ENCODE data around the gene GREB1L.
"Not testable (repeated sequence)": the region's sequence is repeated elsewhere in the genome, so short reads cannot be mapped to it uniquely, and the experiment has no call there.

The GREB1L gene

DNA sequence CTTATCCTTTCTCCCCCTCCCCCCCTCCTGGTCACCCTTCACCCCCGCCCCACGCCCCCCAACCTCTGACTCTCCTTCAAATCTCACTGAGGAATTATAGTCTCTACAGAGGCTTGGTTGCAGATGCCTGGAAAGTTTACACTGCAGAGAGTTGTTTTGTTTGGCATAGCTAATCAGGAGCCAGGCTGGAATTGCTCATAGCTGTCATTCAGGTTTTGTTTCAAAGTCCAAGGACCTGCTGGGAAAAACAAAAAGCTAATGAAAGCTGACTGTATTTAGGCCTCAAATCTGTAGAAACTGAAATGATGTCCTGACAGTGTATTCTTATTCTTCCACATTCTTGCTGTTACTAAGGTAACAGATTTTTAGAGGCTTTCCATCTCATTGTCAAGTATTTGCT, 22.6 kb downstream of the GREB1L start:
- DNase-seq (ENCODE audit: low read depth in 2 of 2), result no peak

DNA sequence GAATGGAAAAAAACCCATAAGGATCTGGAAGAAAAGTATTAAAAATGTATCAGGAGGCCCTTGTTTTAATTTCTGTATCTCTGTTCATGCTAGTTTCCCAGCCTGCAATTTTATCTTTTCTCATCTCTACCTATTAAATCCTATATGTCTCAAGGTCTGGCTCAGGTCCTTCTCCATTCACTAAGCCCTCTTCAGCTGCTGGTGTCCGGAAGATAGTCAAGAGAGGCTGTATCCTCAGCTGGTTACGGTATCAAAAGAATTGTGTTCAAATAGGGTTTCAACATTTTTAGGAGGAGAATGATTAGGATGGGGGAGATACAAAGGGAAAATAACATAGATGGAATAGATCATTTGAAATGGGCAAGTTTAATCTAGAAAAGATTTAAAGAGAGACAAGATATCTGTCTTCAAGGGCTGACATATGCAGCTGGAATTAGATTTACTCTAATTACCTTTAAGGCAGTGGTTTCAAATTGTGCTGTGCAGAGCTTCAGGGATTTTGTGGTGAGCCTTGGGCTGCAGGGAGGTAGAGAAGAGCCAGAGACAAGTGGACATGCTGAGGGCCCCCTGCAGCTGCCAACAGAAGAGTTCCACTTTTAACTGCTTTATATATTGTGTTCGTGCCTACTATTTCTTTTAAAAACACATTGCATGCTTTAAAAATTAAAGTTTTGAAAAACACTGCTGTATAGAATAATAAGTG, 24.1 kb downstream of the GREB1L start:
- DNase-seq (ENCODE audit: low read depth in 2 of 2), result no peak

DNA sequence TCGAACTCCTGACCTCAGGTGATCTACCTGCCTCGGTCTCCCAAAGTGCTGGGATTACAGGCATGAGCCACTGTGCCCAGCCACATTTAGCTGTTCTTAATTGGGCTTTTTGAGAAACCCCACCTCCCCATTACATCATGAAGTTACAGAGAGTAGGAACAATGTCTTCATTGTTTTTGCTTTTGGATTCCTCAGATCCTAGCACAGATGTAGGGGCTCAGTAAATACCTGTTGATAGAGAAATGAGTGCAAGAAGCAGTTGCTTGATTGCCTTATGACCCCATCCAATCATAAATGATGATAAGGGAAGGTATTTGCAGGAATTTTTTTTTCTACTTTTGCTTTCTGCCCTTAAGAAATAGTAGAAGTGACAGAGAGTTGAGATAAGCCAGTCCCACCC, 25.4 kb downstream of the GREB1L start:
- no peak for DNase-seq (ENCODE audit: low read depth in 2 of 2)

DNA sequence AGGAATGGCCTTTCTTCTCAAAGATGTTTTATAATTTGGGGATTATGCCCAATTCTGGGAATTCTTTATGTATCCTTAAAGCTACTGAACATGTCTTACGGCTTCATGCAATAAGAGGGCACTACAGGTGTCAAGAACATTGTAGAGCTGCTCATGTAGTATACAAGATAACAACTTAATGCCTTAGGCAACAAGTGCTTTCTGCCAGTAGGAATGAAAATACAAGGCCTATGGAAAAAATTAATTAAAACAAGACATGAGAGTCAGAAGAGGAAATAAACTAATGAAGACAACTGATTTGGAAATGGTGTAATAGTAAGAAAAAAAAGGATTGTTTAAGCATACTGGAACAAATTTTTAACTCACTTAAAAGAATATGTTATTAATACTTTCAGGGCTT, 27.3 kb downstream of the GREB1L start:
- no peak for DNase-seq (ENCODE audit: low read depth in 2 of 2)

DNA sequence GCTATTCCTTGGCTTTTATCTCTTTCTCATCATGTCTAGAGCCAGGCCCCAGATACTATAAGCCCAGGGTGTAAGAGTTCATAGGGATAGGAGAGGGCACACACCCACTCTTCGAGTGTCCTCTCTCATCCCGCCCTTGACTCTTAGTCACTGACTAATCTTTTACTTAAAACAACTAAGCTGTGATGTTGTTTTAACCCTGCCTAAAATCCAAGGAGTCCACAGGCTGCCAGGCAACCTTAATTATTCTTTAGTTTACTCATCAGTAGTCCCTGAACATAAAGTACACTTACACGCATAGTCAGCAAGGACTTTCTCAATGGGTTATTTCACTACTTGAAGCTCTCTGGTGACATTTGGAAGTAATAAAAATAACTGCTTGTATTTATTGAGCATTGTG, 28.4 kb downstream of the GREB1L start:
- DNase-seq (ENCODE audit: low read depth in 2 of 2), result no peak

DNA sequence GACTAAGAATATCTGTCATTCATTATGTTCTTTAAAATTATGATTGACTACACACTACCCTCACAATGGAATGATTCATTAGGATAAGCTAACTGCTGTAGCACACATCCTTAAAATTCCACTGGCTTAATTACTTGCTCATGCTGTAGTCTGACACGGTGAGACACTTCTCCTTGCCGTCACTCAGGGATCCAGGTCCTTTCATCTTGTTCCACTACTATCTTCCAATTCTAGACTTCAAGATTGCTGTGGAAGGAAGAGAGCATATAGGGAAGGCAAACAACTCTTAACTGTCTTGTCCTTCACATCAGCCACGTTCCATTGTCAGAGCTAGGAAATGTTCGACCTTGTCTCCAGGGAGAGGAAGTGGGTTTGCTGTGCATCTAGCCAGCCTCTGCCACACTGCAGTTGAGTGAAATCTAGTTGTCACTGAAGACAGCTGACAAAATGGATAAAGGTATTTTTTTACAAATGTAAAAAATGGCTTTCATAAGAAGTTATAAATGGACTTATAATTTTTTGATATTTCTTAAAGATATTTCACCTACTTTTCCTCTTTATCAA, 30.1 kb downstream of the GREB1L start:
- DNase-seq (ENCODE audit: low read depth in 2 of 2), result no peak

DNA sequence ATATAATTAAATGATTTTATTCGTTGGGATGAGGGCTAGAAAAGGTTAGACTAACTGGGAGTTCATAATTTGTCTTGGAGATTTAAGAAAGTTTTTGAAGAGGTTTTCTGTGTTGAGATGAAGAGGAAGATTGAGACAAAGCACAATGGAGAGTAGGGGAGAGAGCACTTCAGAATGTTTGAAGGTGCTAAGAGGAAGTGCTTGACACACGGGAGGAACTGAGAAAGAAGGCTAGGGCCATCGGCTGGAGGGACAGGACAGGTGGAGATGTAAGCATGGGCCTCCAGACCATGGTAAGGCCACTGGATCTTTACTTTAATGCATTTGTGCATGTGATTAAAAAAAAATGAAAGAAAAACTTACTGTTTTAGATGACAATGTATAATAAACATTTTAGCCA, 31.5 kb downstream of the GREB1L start:
- no peak for DNase-seq (ENCODE audit: low read depth in 2 of 2)

DNA sequence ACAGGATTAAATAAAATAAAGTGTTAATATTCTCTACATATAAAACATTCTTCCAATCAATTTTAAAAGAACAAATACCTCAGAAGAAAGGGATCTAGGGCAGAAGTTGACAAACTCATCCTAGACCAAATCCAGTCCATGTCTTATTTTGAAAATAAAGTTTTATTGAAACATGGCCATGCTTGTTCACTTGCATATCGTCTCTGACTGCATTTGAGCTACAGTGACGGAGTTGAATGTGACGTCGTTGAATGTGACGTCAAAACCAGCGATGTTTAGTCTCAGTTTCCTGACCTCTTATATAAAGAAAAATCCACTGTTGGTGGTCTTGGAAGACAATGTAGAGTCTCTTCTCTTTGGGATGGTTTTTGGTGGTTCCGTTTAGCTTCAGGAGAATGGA, 33.6 kb downstream of the GREB1L start:
- DNase-seq (ENCODE audit: low read depth in 2 of 2), result no peak

DNA sequence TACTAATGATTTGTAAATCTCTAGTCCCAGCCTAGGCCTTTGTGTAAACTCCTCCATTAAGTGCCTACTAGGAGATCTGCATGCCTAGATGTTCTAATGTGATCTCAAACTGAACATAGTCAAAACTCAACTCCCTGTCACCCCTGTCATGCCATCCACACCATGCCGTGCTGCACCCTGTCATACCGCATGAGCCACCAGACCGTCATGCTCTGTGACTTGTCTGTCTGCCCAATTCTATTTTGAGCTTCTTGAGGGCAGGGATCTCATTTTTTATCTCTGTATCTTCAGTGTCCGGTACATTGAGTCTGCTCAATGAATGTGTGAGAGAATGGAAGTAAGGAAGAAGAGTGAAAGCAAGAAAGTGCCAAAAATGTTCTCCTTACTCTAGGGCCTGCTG, 35.5 kb downstream of the GREB1L start:
- no peak for DNase-seq (ENCODE audit: low read depth in 2 of 2)

DNA sequence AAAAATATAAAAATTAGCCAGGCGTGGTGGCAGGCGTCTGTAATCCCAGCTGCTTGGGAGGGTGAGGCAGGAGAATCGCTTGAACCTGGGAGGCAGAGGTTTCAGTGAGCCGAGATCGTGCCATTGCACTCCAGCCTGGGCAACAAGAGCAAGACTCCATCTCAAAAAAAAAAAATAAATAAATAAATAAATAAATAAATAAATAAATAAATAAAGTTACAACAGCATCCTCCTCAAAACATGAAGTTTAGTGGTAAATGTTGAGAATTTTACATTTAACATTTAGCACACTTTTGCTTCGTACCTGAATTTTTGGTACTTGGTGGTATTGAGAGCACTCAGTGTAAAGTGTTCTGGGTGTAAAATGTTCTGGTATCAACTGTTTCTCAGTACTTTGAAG, 36.2 kb downstream of the GREB1L start:
- not testable (repeated sequence) for DNase-seq (ENCODE audit: low read depth in 2 of 2)

DNA sequence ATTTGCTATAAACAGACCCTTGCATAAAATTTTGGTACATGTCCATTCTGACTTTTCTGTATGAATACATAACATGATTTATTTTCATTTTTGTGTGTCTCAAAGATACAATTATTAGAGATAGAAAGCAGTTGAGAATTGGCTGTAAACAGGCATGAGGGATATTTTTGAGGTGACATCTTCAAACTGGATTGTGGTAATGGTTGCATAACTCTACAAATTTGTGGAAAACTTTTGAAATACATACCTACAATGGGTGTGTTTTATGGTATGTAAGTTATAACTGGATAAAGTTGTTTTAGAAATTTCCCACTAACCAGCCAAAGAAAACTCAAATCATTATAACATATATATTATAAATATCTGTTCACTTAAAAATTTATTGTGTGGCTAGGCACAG, 39.6 kb downstream of the GREB1L start:
- DNase-seq (ENCODE audit: low read depth in 2 of 2), result no peak

DNA sequence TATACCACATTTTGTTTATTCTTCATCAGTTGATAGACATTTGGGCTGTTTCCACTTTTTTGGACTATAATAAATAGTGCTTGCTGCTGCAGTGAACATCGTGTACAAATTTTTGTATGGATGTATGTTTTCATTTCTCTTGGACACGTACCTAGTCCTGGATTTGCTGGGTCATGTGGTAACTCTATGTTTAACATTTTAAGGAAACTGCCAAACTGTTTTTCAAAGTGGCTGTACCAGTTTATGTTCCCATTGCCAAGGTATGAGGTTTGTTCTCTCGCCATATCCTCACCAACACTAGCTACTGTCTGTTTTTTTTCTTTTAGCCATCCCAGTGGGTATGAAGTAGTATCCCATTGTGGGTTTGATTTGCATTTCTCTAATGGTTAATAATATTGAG, 42.5 kb downstream of the GREB1L start:
- no peak for DNase-seq (ENCODE audit: low read depth in 2 of 2)

DNA sequence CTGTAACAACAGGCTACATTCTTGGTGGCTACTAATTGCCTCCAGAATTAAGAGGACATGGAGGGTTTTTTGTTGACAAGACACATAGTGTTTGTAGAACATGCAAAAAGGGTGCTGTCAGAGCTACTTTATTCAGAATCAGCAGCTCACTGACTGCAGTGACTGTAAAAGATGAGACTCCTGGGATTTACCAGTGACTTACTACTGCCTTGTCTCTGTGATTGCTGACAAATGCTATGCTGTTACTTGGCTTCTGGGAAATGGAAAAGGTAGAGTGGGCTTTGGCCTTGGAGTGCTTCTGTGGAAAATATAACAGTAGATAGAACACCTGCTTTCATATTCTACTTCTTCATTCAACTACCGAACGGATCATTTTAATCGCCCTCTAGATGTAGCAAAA, 47.8 kb downstream of the GREB1L start:
- no peak for DNase-seq (ENCODE audit: low read depth in 2 of 2)

DNA sequence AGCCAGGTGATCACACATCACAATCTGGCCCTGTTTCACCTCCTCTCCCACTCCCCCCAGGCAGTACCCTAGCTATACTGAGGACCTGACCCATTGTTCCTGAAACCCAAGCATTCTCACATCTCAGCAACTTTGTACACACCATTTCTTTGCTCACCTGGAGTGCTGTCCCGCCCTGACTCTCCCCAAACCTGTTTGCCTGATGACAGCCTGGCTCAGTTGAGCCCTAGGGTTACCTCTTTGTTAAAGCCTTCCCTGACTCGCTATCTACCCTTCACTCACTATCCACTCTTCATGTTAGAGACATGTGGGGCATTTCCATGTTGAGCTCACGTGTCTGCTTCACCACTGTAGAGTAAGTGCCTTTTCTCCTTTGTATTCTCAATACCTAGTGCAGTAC, 49.1 kb downstream of the GREB1L start:
- DNase-seq (ENCODE audit: low read depth in 2 of 2), result no peak

DNA sequence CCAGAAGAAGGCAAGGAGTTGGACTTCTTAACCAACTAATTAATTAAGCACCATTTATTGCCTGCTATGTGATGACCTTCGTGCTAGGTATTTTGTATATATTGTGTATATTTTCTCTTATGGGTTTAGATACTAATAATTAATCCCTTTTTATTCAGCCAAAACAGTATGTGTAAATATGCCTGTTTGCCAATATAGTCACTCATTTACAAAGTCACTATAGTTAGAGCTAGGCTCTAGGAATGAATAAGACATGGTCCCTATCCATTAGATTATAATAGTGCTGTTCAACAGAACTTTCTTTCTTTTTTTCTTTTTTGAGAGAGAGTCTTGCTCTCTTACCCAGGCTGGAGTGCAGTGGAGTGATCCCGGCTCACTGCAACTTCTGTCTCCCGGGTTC, 51.4 kb downstream of the GREB1L start:
- no peak for DNase-seq (ENCODE audit: low read depth in 2 of 2)

DNA sequence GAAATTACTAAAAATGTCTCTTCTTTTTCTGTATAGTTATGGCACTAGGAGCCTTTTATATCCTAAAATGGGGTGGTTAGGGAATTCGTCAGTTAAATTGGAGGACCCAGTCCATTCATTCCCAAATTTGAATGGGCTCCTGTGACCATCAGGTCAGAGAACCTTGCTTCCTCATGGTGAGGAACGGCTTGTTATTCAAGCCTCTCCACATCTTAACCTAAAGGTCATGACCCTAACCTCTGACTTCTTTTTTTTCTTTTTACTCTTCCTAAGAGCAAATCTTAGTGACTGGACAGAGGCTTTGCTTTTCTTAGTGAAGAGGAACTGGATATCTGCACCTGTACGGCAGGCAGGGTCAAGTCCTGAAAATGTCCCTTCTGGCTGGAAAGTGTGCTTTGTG, 53.1 kb downstream of the GREB1L start:
- DNase-seq (ENCODE audit: low read depth in 2 of 2), result no peak

DNA sequence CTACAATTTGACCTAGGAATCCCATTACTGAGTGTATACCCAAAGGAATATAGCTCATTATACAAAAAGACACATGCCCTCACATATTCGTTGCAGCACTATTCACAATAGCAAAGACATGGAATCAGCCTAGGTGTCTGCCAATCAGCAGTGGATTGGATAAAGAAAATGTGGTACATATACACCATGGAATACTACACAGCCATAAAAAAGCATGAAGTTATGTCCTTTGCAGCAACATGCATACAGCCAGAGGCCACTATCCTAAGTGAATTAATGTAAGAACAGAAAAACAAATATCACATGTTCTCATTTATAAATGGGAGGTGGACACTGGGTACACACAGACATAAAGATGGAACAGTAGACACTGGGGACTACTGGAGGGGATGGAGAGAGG, 54.0 kb downstream of the GREB1L start:
- no peak for DNase-seq (ENCODE audit: low read depth in 2 of 2)

DNA sequence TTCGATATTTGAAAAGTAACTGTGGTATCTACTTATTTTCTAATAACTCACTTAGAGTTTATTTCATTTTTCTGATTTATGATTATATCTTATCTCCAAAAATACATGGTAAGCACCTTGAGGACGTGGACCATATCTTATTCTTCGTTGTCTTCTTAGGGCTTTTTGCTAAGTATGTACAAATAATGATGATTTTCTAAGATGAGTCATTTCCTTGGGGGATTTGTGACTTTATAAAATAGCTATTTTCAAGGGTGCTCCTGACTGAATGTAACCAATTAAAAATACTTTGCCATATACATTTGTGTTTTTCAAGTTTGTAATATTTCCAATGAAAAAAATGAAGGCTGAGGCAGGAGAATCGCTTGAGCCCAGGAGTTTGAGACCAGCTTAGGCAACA, 56.3 kb downstream of the GREB1L start:
- DNase-seq (ENCODE audit: low read depth in 2 of 2), result no peak

DNA sequence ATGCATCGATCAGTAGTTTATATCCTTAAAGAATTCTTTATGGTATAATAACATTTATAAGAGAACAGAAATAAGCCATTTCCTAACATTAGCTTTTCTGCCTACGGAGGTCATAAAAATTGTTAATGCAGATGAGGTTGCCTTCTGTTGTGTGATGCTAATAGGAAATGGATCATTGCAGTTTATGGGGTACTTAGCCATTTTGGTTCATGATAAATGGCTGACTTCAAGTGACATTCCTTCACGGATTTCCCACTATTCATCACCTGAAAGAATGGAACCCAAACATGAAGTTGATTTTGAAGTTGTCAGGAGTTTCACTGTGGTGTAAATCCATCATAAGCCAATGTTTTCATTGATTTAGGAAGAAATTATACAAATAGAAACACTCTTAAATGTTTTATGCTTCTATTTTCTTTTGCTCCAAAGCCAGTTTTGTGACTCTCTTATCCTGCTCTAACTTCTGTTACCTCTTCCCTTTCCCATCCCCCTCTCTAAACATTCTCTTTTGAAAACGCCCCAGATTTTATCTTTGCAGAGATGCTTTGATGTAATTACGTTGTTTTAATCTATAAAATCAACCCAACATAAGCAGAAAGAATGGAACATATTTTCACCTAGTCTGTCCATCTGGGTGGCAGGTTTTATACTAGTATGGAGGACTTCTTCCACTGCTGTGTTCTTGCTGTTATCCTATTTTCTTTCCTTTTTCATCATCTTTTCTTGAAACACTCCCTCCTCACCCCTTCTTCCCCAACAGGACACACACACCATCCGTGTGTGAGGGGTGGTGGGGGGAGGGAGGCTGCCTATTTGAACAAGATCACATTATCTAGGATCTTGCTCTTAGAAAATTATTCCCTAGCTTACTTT, 58.2 kb downstream of the GREB1L start:
- no peak for DNase-seq (ENCODE audit: low read depth in 2 of 2)

DNA sequence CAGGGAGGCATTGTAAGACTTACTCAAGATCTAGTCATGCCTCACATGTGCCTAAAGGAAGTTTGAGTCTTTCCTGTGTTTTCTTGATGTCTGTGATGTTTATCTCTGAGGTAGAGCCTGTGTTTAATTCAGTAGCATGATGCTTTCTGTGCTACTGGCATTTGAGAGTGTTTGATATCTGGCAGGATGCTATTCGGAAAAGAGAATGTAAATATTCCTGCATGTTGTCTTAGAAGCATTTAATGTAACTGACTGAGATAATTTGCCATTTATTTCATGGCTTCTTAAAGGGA, 58.8 kb downstream of the GREB1L start:
- no peak for DNase-seq (ENCODE audit: low read depth in 2 of 2)

DNA sequence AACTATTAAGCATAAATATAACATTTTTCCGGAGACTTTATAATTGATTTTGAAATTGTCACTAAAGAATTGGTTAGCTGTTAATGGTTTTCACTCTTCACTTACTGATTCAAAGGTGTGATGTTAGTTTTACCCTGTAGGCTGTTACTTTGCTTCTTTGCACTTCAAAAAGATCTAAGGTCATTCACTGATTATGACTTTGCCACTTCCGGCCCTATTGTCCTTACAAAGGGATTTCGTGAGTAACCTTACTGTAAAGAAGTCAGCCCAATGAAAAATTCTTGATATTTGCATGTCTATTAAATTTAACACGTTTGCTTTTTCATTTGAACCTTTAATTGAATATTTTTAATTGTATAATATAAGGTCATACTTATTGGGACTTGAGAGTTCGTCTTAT, 61.4 kb downstream of the GREB1L start:
- no peak for DNase-seq (ENCODE audit: low read depth in 2 of 2)

DNA sequence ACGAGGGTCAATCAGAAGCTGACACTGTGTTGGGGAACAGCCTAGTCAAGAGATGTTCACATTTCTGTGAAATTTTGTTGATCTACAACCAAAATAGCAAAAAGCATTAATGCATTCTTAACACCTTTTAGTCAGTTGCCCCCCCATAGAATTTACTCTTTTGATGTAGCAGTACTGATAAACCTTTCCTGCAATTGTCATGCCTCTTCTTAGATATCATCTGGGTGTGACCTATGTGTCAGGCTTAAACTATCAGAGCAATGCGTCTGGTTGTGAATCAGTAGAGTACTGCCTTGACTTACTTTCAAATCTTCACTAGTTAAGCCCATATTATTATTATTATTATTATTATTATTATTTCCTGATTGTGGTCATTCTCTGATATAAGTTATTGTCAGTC, 61.9 kb downstream of the GREB1L start:
- DNase-seq (ENCODE audit: low read depth in 2 of 2), result no peak

DNA sequence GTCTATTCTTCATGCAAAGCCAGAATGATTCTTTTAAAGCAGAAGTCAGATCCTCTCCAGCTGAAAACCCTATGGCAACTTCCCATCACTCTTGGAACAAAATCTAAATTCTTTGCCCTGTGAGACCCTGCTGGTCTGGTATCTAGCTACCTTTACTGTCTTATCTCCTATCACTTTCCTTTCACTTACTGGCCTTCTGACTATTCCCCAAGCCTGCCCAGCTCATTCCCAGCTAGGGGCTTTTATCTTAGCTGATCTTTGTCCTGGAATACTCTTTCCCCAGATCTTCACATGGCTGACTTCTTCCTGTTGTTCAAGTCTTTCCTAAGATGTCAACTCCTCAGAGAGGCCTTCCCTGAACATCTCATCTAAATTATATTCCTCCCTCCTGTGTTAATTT, 63.6 kb downstream of the GREB1L start:
- no peak for DNase-seq (ENCODE audit: low read depth in 2 of 2)

Measured in fibroblast of skin of left biceps (primary cell).